T47D (cell line): Measurements from ENCODE around the gene TMC3.

Experiments used
- DNase-seq, 2 experiments: peaks; one replicate each; pipeline versions ENCODE4 v3.0.0 to v3.0.0-alpha.2; 2011 to 2012; ENCODE audit warnings: low read depth in 1 of 2, low spot score in 1 of 2
- JUND ChIP-seq: IDR thresholded peaks from 2 replicates; pipeline ENCODE4 v1.6.1; 2012; ENCODE audit warnings: low read depth
- in situ Hi-C: cut with HindIII; loops from 2 replicates; pipeline ENCODE4 v1.10.0; 2016; ENCODE audit warnings: low sequenced_read_pairs, low pct_unique_long_range_greater_than_20kb

TMC3 gene

GRCh38 chr15:81304226-81304625, 69.8 kb downstream of the TMC3 start:
- no peak for TF ChIP-seq JUND
- in situ Hi-C loops: no loop called here

GRCh38 chr15:81303244-81304225, 70.5 kb downstream of the TMC3 start:
- in situ Hi-C loops: no loop called here
- DNase-seq: peak in 1 of 2 experiments; percentile 63
- TF ChIP-seq JUND: no peak

More at GRCh38 chr15:81304226-81304625, 69.8 kb downstream of the TMC3 start:
- no peak for DNase-seq

DNA sequence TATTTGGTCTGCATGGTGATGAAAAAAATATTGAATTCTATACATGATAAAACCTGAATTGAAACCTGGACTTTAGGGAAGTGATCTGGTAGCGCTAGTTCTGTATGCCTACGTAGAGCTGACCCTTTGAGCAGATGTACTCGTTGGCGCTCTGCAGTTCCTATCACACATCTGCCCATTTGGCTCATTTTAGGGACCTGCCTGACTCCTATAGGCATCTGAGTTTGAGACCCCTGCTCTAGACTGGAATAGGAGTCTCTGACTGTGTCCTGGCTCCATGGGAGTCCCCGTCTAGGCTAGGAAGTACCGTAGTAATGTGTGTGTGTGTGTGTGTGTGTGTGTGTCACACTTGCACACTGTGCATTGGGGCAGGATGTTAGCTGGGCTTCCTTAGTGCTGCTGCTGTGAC, 71.3 kb downstream of the TMC3 start:
- no peak for TF ChIP-seq JUND
- DNase-seq: no peak
- in situ Hi-C loops: no loop called here

GRCh38 chr15:81301815-81302399, 72.1 kb downstream of the TMC3 start:
- TF ChIP-seq JUND: no peak
- DNase-seq: peak in 1 of 2 experiments; percentile 53
- in situ Hi-C loops: no loop called here

- TF ChIP-seq JUND: no peak
- no peak for DNase-seq
- in situ Hi-C loops: no loop called here
Observed at GRCh38 chr15:81301385-81301784, 72.6 kb downstream of the TMC3 start.

- in situ Hi-C loops: no loop called here
- no peak for DNase-seq
- TF ChIP-seq JUND: no peak
Observed at GRCh38 chr15:81299630-81300273, 74.3 kb downstream of the TMC3 start.

DNA sequence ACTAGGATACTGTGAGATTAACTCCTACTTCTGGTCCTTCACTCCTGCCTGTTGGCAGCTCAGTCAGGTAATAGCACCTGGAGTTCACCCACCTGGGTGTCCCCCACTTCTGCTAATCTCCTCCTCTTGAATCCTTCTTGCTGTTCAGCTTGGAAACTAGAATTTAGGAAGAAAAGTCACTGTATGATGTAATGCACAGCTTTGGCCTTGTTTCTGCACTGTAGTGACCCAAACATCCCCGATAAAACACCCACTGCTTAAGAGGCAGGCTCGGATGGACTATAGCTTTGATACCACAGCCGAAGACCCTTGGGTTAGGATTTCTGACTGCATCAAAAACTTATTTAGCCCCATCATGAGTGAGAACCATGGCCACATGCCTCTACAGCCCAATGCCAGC, 74.9 kb downstream of the TMC3 start:
- no peak for DNase-seq
- in situ Hi-C loops: no loop called here
- no peak for TF ChIP-seq JUND

GRCh38 chr15:81298611-81299010, 75.4 kb downstream of the TMC3 start:
- no peak for DNase-seq
- in situ Hi-C loops: no loop called here
- no peak for TF ChIP-seq JUND

DNA sequence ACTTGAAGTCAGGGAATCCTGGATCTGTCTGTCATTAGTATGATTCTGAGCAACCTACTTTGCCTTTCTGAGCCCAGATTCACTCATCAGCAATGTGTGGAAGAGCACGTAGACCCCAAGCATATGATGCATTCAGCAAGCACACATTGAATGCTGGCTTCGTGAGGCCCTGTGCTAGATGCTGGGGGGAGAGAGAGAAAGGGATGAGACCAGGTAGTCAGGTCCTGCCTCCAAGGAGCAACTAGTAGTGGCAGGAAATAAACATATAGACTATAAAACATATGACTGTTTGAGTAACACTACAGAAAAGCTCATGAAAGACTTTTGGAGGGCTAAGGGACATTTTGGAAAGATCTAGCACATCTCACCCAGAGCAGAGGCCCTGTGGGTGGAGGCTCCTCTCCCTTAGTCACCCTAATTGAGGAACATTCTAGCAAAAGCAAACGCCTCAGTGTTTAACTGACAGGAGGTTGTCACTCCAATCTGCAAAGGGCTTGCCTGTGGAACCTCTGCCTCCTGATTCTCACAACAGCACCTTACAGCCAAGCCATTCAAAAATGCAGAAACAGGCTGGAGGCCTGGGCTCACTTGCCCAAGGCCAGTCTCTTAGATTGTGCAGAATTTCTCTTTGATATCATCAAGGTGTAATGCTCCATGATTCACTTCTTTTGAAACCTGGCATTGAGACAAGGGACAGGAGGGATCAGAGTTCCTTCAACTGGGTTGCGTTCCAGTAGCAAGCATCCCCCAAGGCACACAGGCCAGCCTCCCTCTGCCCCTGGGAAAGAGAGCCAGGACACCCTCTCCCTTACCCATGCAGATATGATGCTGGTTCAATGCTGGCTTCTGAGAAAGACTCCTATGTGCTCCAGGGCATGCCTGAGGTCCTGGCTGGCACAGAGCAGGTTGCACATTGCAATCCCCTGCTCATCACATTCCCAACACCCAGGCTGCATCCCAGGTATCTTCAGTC, 76.1 kb downstream of the TMC3 start:
- in situ Hi-C loops: no loop called here
- no peak for TF ChIP-seq JUND
- DNase-seq: no peak

DNA sequence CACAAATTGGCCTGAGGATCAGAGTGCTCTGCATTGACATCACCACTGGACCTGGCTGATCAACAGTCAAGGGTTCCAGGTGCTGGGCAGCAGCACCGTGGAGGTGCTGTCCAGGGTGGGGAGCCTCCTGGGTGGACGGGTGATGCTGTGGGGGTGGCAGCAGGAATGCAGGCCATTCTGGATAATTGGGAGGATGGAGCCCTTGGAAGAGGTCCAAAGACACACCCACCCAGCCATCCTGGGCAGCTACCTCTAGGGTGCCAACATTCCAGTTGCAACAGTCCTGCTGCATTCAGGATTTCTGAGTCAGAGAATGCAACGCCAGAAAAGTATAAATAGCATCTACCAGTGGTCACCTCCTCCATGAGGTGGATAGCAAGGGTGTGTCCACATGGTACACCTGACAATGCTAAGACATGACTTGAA, 76.9 kb downstream of the TMC3 start:
- DNase-seq: no peak
- in situ Hi-C loops: no loop called here

DNA sequence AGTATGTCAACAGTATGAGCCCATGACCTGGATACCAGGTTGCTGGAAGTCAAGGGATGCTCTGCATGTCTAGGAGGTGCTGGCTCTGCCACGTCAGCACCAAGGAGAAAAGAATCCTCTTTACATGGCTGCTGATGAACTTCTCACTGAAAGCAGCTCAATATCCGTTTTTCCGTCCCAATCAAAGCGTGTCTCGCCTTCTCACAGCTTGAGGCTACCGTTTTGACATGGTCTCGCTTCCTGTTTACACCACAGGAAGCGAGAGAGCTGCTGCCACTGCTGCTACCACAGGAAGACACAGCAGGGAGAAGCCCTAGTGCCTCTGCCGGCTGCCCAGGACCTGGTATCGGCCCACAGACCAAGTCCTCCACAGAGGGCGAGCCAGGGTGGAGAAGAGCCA, 77.3 kb downstream of the TMC3 start:
- no peak for DNase-seq
- in situ Hi-C loops: no loop called here

More for the DNA sequence above, 76.9 kb downstream of the TMC3 start:
- TF ChIP-seq JUND: no peak

GRCh38 chr15:81296186-81296585, 77.8 kb downstream of the TMC3 start:
- in situ Hi-C loops: no loop called here
- TF ChIP-seq JUND: no peak
- DNase-seq: no peak

More for the DNA sequence above, 77.3 kb downstream of the TMC3 start:
- TF ChIP-seq JUND: no peak
